MM.1S (cell line): ENCODE results near the gene ABCA10.

Source experiments
- DNase-seq: peaks from one replicate; pipeline ENCODE4 v3.0.0-alpha.2; 2015
- H2AFZ ChIP-seq: fragments of 300-600 bp; sonication (generic); 2 replicates; pipeline ENCODE4 v1.6.0; 2016; ENCODE audit warnings: antibody characterized with exemption, low read length
- H3F3A ChIP-seq: fragments of 300-600 bp; sonication (generic); 2 replicates; pipeline ENCODE4 v1.6.1; 2016; ENCODE audit warnings: mild to moderate bottlenecking, antibody characterized with exemption, low read length, moderate library complexity, mixed read lengths; ENCODE audit not compliant: insufficient read depth
- H3K27ac ChIP-seq: fragments of 300-600 bp; sonication (generic); 2 replicates; pipeline ENCODE4 v1.5.1; 2016; ENCODE audit warnings: mild to moderate bottlenecking, low read length
- H3K27me3 ChIP-seq: fragments of 300-600 bp; sonication (generic); replicated peaks from 2 replicates; pipeline ENCODE4 v1.6.0; 2016; ENCODE audit warnings: low read length; ENCODE audit not compliant: insufficient read depth
- H3K36me3 ChIP-seq: fragments of 300-600 bp; sonication (generic); replicated peaks from 2 replicates; pipeline ENCODE4 v1.6.1; 2016; ENCODE audit warnings: mild to moderate bottlenecking, low read length, mixed read lengths; ENCODE audit not compliant: insufficient read depth
- H3K4me1 ChIP-seq: fragments of 300-600 bp; sonication (generic); 2 replicates; pipeline ENCODE4 v1.6.1; 2016; ENCODE audit warnings: low read length, mixed read lengths
- H3K4me2 ChIP-seq: fragments of 300-600 bp; sonication (generic); 2 replicates; pipeline ENCODE4 v1.6.0; 2016; ENCODE audit warnings: low read depth, low read length
- H3K4me3 ChIP-seq: fragments of 300-600 bp; sonication (generic); 2 replicates; pipeline ENCODE4 v1.5.1; 2016; ENCODE audit warnings: low read length, mixed read lengths
- H3K79me2 ChIP-seq: fragments of 300-600 bp; sonication (generic); 2 replicates; pipeline ENCODE4 v1.6.1; 2016; ENCODE audit warnings: mixed run types, low read length, mixed read lengths
- H3K9ac ChIP-seq: fragments of 300-600 bp; sonication (generic); 2 replicates; pipeline ENCODE4 v1.6.1; 2016; ENCODE audit warnings: low read length, mixed read lengths
- H3K9me2 ChIP-seq: fragments of 300-600 bp; sonication (generic); replicated peaks from 2 replicates; pipeline ENCODE4 v1.6.1; 2016; ENCODE audit warnings: mild to moderate bottlenecking, low read length, mixed read lengths; ENCODE audit not compliant: insufficient read depth
- H3K9me3 ChIP-seq: fragments of 300-600 bp; sonication (generic); replicated peaks from 2 replicates; pipeline ENCODE4 v1.6.1; 2016; ENCODE audit warnings: mild to moderate bottlenecking, low read length, mixed read lengths; ENCODE audit not compliant: insufficient read depth
- H4K20me1 ChIP-seq: fragments of 300-600 bp; sonication (generic); 2 replicates; pipeline ENCODE4 v1.6.1; 2016; ENCODE audit warnings: mild to moderate bottlenecking, low read length, moderate library complexity, mixed read lengths; ENCODE audit not compliant: insufficient read depth
- EZH2 ChIP-seq: fragments of 300-600 bp; sonication (generic); optimal IDR thresholded peaks from 2 replicates; pipeline ENCODE3; 2017; ENCODE audit warnings: low read depth, mild to moderate bottlenecking, antibody characterized with exemption, low read length, mixed read lengths
- EZH2phosphoT487 ChIP-seq: fragments of 300-600 bp; sonication (generic); IDR thresholded peaks from 2 replicates; pipeline ENCODE4 v1.6.1; 2018; ENCODE audit warnings: antibody characterized with exemption, low read length
- TF ChIP-seq, protein P1 (sequence below): fragments of 300-600 bp; sonication (generic); IDR thresholded peaks from 2 replicates; pipeline ENCODE4 v1.5.1; 2016; ENCODE audit warnings: antibody characterized with exemption, low read length, mixed read lengths

Gene ABCA10

DNA sequence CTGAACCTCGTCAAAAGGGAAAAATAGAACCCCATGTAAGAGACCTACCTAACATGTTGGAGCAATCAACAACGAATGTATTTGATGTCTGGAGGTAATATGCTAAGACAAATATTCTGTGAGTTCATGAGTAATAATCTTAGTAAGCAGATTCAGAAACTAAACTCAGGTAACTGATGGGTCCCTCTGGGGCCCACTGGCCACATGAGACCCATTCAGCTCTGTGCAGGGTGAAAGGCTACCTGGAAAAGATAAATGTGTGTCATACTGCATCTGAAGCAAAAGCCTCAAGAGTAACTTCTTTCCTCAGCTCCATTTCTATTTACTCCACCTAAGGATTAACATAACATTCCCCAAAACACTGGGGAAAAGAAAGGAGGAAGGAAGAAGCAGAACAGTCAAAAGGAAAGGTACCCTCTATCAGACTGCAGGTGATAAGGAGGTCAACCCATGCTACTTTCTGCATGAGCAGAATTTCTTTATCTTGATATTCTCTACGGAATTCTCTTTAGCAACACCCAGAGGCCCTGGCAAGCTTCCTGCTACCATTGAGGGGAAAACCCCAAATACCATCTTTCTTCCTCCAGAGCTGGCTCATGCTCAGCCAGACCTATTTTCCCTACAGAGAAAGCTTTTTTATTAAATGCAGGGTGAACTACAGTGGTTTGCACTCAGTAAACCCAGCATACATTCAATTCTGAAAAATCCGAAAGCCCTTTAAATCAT, 49.2 kb downstream of the ABCA10 start:
- H3K79me2 ChIP-seq, result no peaks in the 10 kb centered on the region
- TF ChIP-seq EZH2 (no peak), EZH2phosphoT487 (no peak)
- TF ChIP-seq, protein P1, sequence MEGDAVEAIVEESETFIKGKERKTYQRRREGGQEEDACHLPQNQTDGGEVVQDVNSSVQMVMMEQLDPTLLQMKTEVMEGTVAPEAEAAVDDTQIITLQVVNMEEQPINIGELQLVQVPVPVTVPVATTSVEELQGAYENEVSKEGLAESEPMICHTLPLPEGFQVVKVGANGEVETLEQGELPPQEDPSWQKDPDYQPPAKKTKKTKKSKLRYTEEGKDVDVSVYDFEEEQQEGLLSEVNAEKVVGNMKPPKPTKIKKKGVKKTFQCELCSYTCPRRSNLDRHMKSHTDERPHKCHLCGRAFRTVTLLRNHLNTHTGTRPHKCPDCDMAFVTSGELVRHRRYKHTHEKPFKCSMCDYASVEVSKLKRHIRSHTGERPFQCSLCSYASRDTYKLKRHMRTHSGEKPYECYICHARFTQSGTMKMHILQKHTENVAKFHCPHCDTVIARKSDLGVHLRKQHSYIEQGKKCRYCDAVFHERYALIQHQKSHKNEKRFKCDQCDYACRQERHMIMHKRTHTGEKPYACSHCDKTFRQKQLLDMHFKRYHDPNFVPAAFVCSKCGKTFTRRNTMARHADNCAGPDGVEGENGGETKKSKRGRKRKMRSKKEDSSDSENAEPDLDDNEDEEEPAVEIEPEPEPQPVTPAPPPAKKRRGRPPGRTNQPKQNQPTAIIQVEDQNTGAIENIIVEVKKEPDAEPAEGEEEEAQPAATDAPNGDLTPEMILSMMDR, result no peak
- no peaks in the 10 kb centered on the region for H3K36me3 ChIP-seq
- H3K9me3 ChIP-seq, result no peaks in the 10 kb centered on the region
- no peaks in the 10 kb centered on the region for H3F3A ChIP-seq
- H4K20me1 ChIP-seq, result no peaks in the 10 kb centered on the region
- no peaks in the 10 kb centered on the region for H3K9me2 ChIP-seq
- no peak overlapping the region for H3K4me2 ChIP-seq
- H3K27ac ChIP-seq, result no peak overlapping the region
- no peak overlapping the region for H3K9ac ChIP-seq
- H3K27me3 ChIP-seq, result no peaks in the 10 kb centered on the region
- H2AFZ ChIP-seq, result no peak overlapping the region
- no peaks in the 10 kb centered on the region for H3K4me1 ChIP-seq
- DNase-seq, result no peak
- no peak overlapping the region for H3K4me3 ChIP-seq

DNA sequence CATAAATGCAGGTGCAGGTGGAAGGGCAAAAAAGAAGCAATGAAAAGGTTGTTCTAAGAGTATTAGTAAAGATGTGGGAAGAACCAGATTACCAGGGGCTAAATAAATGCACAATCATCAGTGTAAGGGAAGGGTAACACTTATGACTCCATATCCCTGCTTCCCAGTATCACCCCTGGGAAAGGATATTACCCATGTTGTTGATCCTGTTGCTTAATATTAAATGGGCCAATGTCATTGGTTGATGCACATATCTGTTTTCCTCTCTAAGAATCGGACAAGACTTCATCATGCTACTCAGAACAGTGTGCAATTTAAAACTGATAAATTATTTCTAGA, 52.2 kb downstream of the ABCA10 start:
- Histone ChIP-seq H3K4me2 (no peak overlapping the region), H3K36me3 (no peaks in the 10 kb centered on the region), H3K4me3 (no peak overlapping the region), H3K9me3 (no peaks in the 10 kb centered on the region), H3K27ac (no peak overlapping the region), H3K27me3 (no peaks in the 10 kb centered on the region), H3F3A (no peaks in the 10 kb centered on the region), H3K9ac (no peak overlapping the region), H4K20me1 (no peaks in the 10 kb centered on the region), H3K4me1 (no peaks in the 10 kb centered on the region), H2AFZ (no peak overlapping the region), H3K9me2 (no peaks in the 10 kb centered on the region), H3K79me2 (no peaks in the 10 kb centered on the region)
- DNase-seq, result no peak
- TF ChIP-seq, protein P1, result no peak
- no peak for TF ChIP-seq EZH2phosphoT487
- TF ChIP-seq EZH2, result no peak

DNA sequence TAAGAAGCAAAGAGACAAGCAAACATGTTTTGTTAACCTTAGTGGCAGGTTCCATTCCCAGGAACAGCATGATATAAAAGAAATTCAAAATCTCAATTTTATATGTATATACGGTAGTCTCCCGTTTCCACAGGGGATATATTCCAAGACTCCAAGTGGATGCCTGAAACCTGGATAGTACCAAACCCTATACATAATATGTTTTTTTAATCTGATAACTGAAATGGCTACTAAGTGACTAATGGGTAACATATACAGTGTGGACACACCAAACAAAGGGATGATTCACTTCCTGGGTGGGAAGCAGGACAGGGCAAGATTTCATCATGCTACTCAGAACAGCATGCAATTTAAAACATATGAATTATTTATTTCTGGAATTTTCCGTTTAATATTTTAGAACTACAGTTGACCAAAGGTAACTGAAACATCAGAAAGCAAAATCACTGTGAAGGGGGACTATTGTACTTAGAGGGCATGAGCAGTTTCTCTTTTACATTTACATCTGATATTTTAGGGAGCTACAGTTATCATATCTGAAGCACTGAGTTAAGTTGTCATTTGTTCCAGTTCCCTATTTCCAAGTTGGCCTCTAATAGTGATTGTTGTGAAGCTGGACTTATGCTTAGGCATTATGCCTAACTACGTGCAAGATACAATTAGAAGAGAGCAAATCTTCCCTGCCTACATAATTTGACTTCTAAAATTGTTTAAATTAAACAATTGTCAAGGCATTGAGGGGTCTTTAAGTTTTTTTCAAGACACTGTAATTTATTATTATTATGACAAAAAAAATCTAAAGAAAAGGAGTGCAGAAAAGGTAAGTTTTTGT, 52.8 kb downstream of the ABCA10 start:
- H3K9me2 ChIP-seq, result no peaks in the 10 kb centered on the region
- H3K36me3 ChIP-seq, result no peaks in the 10 kb centered on the region
- H3K27ac ChIP-seq, result no peak overlapping the region
- TF ChIP-seq EZH2 (no peak), EZH2phosphoT487 (no peak)
- TF ChIP-seq, protein P1, result no peak
- H3K27me3 ChIP-seq, result no peaks in the 10 kb centered on the region
- H3K9ac ChIP-seq, result no peak overlapping the region
- no peaks in the 10 kb centered on the region for H3K4me1 ChIP-seq
- no peak overlapping the region for H3K4me3 ChIP-seq
- no peaks in the 10 kb centered on the region for H4K20me1 ChIP-seq
- H3K79me2 ChIP-seq, result no peaks in the 10 kb centered on the region
- no peaks in the 10 kb centered on the region for H3F3A ChIP-seq
- no peak for DNase-seq
- no peak overlapping the region for H3K4me2 ChIP-seq
- no peak overlapping the region for H2AFZ ChIP-seq
- H3K9me3 ChIP-seq, result no peaks in the 10 kb centered on the region
